Psoas muscle (tissue), 8 donors: ENCODE measurements around the gene DRAM1. TPM values are rescaled to one million over a fixed set of nuclear protein-coding genes. Genes with fewer than 3 reads are reported as not detected.

Source experiments
- ATAC-seq, 4 donors: fragments of 200-7000 bp; cut with Tn5 transposase; one replicate each; pipeline ENCODE4 v1.9.1; 2020; ENCODE audit warnings: moderate library complexity in 3 of 4, mild to moderate bottlenecking in 2 of 4
- DNase-seq, 2 donors: peaks; one replicate each; pipeline ENCODE4 v3.0.0-alpha.2; 2020
- H3K27ac ChIP-seq: fragments of 200-600 bp; one replicate; pipeline ENCODE4 v1.8.0; 2022
- H3K27me3 ChIP-seq, 3 donors: fragments of 200-600 bp in 1 of 3; one replicate each; pipeline versions ENCODE4 v1.6.1 to v1.8.0; 2013 to 2022; ENCODE audit warnings: low read length in 2 of 3, mild to moderate bottlenecking in 2 of 3, moderate library complexity in 1 of 3; ENCODE audit not compliant: insufficient read depth in 3 of 3
- H3K36me3 ChIP-seq, 2 donors: fragments of 200-600 bp in 1 of 2; one replicate each; pipeline versions ENCODE4 v1.6.1 to v1.8.0; 2013 to 2022; ENCODE audit warnings: low read depth in 1 of 2, mild to moderate bottlenecking in 1 of 2, moderate library complexity in 1 of 2; ENCODE audit not compliant: insufficient read depth in 1 of 2
- H3K4me1 ChIP-seq: fragments of 200-600 bp; one replicate; pipeline ENCODE4 v1.8.0; 2022
- H3K4me3 ChIP-seq: fragments of 200-600 bp; one replicate; pipeline ENCODE4 v1.8.0; 2022; ENCODE audit warnings: mild to moderate bottlenecking
- H3K9me3 ChIP-seq: fragments of 200-600 bp; one replicate; pipeline ENCODE4 v1.8.0; 2022
- WGBS, 3 donors: extraction: QIAGEN DNeasy Blood & Tissue Kit; methylation state at CpG; one replicate each; pipeline versions ENCODE4 v1.1.6 to v1.1.7; 2013; 5-methylcytosine and 5-hydroxymethylcytosine counted together
- intact Hi-C, 2 donors: fragments of 100-400 bp; cut with DNase I; formaldehyde crosslinking; loops; one replicate each; pipeline versions ENCODE4 v1.11.0 to v1.14.2; 2022
- polyA plus RNA-seq, 3 donors: library from polyadenylated mRNA; stranded (reverse); fragments of 200-250 nt; gene quantifications; one replicate each; pipeline ENCODE4 v1.2.3, GENCODE V29; 2013
- total RNA-seq, 4 donors: library from RNA; stranded (reverse); fragmentation: NEBNext Ultra II Directional in 2 of 4; extraction: Animal tissue kit (Norgen Biotek cat#: 25700) in 2 of 4; gene quantifications; one replicate each; pipeline versions ENCODE4 v1.2.1 to v1.2.4, GENCODE V29; 2021 to 2023
- TF ChIP-seq, protein P1 (sequence below): fragments of 200-600 bp; IDR thresholded peaks from one replicate; pipeline ENCODE4 v1.8.0; 2022; ENCODE audit warnings: antibody characterized with exemption
- donor health status: healthy with polysubstance abuse.
- donor health status: DM: no; HTN: no; CAD: no; lungs with moderate emphysema.
- donor health status: Bipolar disorder and iron deficiency.
- donor health status: healthy.
- donor health status: DM: yes; HTN: yes; CAD: no.
- donor health status: DM: no; HTN: no; CAD: no.
- donor health status: DM: no; HTN: no; CAD: no.
- donor health status: DM: yes; HTN: yes; CAD: no.

The DRAM1 gene
- total and polyA plus RNA-seq, 7 donors, result 2.8 to 6.8 (median 4.1) TPM

DNA sequence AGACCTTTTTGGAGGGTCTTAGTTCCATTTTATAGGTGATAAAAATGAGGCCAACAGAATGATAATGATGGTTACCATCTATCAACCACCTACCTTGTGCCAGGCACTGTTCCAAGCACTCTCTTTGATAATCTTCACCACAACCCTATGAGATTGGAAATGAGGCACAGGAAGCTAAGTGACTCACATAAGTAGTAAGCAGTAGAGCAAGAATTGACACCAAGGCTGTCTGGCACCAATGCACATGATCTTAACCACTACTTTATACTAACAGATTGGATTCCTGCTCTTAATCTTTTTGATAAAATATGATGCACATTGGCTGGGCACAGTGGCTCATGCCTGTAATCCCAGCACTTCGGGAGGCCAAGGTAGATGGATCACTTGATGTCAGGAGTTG, 91.4 kb downstream of the DRAM1 start:
- Histone ChIP-seq H3K27me3 (no peaks in the 10 kb centered on the region), H3K27ac (no peak overlapping the region), H3K4me3 (no peak overlapping the region), H3K36me3 (no peaks in the 10 kb centered on the region), H3K4me1 (no peaks in the 10 kb centered on the region), H3K9me3 (no peaks in the 10 kb centered on the region)
- WGBS, 3 donors, result 40 to 52% (median 40%) methylated on average over 1 of the region's 1 CpG
- no peak for DNase-seq
- intact Hi-C loops, result no loop called here
- no peak for ATAC-seq
- TF ChIP-seq, protein P1, sequence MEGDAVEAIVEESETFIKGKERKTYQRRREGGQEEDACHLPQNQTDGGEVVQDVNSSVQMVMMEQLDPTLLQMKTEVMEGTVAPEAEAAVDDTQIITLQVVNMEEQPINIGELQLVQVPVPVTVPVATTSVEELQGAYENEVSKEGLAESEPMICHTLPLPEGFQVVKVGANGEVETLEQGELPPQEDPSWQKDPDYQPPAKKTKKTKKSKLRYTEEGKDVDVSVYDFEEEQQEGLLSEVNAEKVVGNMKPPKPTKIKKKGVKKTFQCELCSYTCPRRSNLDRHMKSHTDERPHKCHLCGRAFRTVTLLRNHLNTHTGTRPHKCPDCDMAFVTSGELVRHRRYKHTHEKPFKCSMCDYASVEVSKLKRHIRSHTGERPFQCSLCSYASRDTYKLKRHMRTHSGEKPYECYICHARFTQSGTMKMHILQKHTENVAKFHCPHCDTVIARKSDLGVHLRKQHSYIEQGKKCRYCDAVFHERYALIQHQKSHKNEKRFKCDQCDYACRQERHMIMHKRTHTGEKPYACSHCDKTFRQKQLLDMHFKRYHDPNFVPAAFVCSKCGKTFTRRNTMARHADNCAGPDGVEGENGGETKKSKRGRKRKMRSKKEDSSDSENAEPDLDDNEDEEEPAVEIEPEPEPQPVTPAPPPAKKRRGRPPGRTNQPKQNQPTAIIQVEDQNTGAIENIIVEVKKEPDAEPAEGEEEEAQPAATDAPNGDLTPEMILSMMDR, result no peak

Other genes starting within 250 kb of the DRAM1 start
- 10 to 100 TPM; 17.9 to 31.3 (median 20.7) TPM for gene CHPT1, start 179.9 kb upstream of the DRAM1 start, total RNA-seq
- 10 to 100 TPM; 20.7 to 38.9 (median 29.8) TPM for gene CHPT1, start 179.9 kb upstream of the DRAM1 start, polyA plus RNA-seq
- under 1 TPM in 1 of 4 donors, not detected in 3; 0.28 TPM for gene SYCP3, start 138.1 kb upstream of the DRAM1 start, total RNA-seq
- under 1 TPM in 2 of 3 donors, not detected in 1; 0.04 to 0.23 TPM for gene SYCP3, start 138.1 kb upstream of the DRAM1 start, polyA plus RNA-seq
- gene GNPTAB, start 46.6 kb upstream of the DRAM1 start, total RNA-seq, result 10 to 100 TPM; 14.3 to 36.1 (median 19.9) TPM
- gene GNPTAB, start 46.6 kb upstream of the DRAM1 start, polyA plus RNA-seq, result 10 to 100 TPM; 10.3 to 17.5 (median 11.5) TPM
- gene WASHC3, start 184.4 kb downstream of the DRAM1 start, total RNA-seq, result 10 to 100 TPM; 30.5 to 33.5 (median 31.9) TPM
- gene WASHC3, start 184.4 kb downstream of the DRAM1 start, polyA plus RNA-seq, result 10 to 100 TPM; 25.6 to 71.2 (median 43.1) TPM
- 10 to 100 TPM; 12.5 to 20.7 (median 17.4) TPM for gene NUP37, start 242.5 kb downstream of the DRAM1 start, total RNA-seq
- 10 to 100 TPM; 18.2 to 30.6 (median 23.3) TPM for gene NUP37, start 242.5 kb downstream of the DRAM1 start, polyA plus RNA-seq
- under 1 TPM; 0.60 to 0.76 (median 0.70) TPM for gene PARPBP, start 242.6 kb downstream of the DRAM1 start, total RNA-seq
- 1 to 10 TPM in 1 of 3 donors, under 1 TPM in 2; 0.23 to 2.4 (median 0.89) TPM for gene PARPBP, start 242.6 kb downstream of the DRAM1 start, polyA plus RNA-seq